Kidney capillary endothelial cell (primary cell): ENCODE measurements around the gene NOP14.
A peak's percentile ranks its signal among the peaks of the same experiment; 100 is the strongest.
"Not testable (repeated sequence)": the region's sequence is repeated elsewhere in the genome, so short reads cannot be mapped to it uniquely, and the experiment has no call there.

Experiments
- DNase-seq: peaks from one replicate; pipeline ENCODE4 v3.0.0-alpha.2; 2018; ENCODE audit warnings: low spot score

The NOP14 gene

DNA sequence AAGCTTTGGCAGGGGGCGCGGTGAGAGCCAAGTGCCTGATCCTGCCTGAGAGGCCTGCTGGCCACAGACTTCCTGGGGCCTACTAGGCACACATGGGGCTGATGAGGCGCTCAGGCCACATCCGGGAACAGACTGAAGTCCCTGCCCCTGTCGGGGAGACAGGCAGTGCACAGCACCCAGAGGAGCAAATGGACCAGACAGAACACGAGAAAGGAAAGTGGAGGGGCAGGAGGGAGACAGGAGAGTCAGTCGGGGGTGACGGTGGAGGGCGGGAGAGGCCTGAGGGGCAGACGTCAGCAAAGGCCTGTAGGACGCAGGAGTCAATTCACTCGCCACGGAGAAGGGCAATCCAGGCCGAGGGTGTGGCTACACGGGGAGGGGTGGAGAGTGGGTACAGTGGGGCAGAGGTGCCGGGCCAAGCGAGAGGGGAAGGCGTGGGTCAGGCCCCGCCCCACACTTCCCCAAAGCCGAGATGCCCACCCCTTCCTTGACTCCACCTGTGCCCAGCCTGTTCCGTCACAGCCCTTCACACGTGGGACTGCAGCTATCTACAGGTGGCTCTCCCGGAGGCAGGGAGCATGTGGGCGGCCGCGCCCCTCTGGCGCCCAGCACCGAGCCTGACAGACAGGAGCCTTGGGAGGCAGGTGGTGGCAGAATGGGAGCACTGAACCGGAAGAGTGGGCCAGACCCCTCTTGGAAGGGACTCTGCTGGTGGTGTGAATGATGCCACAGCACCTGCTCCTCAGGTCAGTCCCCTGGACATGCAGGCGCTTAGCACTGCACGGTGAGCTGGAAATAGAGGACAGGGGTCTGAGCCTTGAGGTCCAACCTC, 20.5 kb downstream of the NOP14 start:
- DNase-seq: no peak

DNA sequence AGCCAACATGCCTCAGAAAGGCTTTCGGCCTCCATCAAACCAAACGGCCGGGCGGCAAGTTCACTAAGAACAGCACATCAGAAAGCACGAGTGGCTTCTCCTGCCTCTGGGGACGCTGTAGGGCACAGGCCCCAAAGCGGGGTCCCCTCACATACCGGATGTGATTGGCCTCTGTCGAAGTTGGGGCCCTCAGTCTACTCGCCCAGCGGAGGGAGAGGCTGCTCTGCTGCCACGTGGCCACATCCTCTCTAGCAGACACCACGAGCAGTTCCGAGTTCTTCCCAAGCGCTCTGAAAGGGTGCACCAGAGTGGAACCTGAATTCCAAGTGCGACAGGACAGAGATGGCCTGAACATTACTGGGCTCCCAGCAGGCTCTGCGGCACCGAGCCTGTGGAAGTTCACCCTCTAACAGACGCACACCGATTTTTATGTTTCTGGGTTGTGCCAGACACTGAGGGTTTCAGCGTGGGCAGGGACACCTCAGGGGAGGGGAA, 21.1 kb downstream of the NOP14 start:
- no peak for DNase-seq

DNA sequence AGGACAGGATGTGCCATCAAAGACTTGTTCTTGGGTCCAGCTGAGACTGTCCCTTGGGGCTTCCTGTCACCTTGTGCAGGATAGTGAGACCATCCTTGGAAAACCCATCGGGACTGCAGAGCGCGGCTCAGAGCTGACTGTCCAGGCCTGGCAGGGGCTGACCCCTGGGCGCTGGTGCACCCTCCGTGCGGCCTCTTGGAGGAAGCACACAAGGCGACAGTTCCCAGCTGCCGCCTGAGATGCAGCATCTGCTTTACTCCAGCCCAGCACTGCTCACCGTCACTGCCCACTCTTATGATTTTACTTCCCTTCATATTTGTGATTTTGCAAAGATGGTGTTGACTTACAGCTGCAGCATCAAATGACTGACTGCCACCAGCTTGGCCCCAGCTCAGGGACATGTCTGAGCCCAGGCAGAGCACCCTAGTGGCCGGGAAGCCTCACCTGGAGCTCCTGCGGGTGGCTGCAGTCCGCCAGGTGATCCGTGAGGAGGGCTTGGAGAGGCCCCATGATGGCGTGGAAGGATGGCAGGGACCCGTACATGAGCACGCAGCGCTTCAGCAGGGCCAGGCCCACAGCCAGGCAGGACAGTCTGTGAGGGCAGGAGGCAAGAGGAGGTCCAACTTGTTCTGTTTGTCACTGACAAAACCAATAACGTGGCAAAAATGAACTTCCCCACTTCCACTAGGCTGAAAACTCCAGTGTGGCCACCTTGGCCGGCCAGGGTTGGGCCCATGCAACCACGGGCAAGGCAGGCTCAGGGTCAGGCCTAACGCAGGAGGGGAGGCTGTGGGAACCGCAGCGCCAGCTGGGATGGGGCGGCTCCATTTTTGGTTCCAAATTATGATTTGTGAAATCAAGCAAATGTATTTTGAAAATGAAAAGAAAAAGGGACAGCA, 21.8 kb downstream of the NOP14 start:
- DNase-seq: no peak

DNA sequence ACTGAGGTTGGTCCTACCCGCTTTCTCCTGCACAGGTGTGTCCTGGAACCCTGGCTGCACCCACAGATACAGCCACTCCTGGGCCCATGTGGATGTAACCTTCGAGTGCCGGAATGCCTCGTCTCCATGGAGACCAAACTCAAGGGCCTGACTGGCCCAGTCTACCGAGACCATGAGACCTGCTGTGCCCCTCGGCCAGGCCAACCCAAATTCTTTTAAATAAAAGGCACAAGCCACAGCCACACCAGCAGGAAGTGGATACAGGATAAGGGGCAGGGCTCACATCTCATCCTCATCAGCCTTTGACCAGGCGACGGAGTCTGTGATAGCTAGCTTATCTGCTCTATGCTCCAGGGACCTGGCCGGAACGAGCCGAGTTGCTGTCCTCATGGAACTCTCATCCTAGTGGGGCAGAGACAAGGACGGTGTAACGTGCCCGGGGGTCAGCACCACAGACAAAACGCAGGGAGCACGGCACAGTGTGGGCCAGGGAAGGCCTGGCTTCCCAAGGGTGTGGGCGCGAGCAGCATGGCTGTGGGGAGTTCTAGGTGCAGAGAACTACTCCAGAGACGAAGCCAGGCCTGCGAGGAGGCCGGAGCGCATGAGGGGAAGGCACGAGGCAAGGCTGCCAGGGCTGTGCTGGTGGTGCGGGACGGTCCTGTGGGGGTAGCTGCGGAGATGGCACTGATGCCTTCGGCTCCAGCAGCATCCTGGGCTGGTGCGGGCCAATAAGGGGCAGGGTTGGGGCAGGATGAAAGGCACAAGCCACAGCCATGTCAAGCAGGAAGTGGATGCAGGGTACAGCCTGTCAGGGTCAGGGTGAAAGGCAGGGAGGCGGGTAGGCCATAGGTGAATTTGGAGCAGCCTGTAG, 22.7 kb downstream of the NOP14 start:
- no peak for DNase-seq

DNA sequence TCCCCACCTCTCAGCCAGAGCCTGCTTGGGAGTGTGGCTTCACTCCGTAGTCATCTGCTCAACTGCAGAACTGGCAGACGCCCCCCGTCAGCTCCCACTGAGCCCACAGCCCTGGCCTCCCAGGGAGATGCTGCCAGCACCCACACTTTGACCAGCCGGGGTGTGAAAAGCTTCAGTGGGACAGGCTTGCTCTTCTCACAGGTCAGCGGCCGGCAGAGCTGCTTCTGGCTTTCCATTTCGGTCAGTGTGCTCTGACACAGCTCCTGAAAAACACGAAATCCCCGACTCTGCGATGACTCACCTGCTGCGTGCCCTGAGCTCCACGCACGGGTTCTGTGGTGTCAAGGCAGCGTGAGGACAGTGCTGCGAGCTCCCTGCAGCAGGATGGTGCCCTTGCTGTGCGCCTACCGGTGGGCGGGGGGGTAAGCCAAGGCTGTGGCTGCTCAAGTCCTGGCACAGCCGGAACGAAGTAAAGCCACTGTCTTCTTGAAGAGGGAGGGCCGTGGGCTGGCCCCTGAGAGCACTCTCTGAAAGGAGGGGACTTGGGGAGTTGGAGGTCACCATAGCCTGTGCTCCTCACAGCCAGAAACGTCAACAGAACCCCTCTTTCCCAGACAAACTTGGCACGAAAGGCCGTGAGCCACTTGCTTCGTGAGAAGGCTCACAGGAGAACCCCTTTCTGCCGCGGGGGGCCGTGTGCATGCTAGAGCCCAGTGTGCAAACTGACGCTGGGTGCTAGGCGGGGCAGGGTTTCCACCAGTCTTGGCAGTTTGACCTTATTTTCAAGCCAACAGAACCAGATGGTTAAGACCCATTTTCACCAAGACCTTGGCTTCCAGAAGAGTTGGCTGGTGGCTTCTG, 23.6 kb downstream of the NOP14 start:
- DNase-seq: no peak

DNA sequence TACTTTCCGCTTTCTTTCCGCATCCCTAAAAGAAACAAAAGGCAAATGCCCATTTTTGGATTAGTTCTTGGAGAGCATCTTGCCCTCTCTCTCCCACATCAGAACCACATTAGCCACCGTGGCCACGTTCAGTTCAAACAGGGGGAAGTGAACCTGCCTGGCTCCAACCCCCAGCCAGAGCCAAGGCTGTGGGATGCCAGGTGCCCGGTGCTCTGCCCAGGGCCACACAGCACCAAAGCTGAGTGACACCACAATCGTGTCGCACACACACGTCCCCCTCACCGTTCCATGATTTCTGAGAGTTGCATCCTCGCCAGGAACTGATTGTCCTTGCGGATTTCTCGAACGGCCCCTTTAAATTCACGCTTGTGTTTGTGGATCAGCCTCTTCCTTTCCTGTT, 24.3 kb downstream of the NOP14 start:
- no peak for DNase-seq

DNA sequence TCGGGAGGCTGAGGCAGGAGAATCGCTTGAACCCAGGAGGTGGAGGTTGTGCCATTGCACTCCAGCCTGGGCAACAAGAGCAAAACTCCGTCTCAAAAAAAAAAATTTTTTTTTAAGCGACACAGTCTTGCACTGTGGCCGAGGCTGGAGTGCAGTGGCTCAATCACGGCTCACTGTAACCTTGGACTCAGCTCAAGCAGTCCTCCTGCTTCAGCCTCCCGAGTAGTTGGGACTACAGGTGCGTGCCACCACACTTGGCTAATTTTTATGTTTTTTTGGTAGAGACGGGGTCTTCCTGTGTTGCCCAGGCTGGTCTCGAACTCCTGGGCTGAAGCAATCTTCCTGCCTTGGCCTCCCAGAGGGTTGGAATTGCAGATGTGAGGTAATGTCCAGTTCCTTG, 24.8 kb downstream of the NOP14 start:
- not testable (repeated sequence) for DNase-seq

DNA sequence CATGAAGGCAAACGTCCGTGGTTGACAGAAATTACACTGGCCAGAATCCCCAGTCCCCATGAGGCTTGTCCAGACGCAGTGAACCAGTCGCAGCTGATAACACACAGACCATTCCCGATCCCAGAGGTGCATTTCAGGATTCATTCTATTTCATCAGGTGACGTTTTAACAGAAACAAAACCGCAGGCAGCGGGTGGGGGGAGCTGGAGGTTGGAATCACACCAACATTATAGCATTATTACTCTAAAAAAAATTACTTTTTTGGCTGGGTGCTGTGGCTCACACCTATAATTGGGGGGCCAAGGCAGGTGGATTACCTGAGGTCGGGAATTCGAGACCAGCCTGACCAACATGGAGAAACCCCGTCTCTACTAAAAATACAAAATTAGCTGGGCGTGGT, 25.2 kb downstream of the NOP14 start:
- no peak for DNase-seq

DNA sequence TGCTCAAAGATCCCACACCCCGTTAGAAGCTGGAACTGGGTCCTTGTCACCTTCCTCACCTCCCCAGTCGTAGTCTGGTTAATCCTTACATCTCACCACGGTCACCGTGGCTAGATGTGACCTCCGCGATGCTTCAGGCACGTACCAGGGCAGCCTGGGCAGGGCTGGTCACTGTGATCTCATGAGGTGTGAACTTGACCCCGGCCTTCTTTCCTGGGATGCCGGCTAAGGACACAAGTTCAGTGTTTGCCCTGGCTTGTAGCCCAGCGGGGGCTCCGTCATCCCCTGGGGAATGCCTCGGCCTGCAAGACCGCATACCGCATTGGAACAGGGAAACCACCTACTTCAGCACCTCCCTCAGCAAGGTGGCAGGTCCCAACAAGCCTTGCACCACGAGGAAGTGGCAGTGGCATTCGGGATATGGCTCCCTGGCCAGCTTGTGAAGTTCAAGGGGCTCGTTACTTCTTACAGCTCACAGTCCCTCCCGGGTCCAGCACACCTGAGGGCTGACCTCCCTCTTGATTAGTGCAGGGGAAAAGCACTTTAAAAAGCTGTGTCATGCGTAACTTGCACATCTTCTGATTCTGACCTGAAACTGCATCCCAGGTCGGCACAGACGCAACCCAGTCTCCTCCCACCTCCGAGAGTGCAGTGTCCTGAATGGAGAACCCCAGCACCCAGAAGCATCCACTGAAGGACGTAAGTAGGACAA, 25.9 kb downstream of the NOP14 start:
- DNase-seq: no peak

DNA sequence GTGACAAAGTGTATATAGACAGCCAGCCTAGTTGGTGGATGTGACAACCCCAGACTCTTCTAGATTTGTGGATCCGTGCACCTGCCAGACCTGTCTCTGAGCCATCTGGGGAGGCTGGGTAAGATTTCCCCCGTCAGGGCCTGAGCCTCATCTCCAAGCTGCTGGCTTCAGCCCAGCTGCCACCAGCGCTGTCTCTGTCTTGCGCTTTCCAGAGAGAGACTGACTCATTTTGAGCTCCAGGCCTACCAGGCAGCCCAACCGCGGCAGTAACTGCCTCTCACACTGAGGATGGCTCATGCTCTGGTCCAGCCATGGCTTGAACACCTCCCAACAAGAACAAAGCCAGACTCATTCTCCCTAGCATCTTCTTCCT, 26.4 kb downstream of the NOP14 start:
- DNase-seq: no peak

DNA sequence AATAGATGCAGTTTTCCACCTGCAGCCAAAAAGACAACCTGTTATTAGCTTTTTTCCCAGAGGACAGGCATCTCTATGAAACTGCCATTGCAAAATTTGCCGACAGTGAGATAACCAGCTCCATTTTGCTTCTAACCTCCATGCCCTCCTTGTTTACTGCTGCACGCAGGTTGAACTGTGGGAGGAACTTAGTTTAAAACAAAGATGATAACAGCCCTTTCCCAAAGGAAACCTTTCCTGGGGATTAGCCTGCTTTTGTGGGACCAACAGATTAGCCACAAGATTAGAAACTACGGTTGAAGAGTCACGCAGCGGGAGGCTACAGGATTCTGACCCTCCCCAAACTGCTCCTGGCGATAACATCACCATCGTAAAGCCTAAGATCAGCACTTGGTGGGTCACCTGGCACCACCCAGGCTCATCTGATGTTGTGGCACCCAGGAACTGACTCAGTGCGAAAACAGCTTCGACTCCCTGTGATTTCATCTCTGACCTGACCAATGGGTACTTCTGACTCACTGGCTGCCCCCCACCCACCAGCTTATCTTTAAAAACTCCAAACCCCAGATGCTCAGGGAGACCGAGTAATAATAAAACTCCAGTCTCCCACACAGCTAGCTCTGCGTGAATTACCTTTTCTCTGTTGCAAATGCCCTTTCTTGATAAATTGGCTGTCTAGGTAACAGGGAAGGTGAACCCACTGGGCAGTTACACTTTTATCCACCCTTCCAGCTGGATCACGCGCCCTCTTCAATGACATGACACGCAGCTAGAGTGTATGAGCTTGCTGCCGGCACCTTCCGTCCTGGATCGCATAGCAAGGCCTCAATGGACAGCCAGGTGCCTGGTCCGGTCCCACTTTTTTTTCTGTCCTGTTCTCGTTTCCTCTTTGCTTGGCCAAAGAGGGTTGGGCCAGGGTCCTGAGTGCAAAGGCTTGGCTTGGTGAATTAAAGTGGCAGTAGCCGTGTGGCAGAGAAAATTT, 27.2 kb downstream of the NOP14 start:
- no peak for DNase-seq

DNA sequence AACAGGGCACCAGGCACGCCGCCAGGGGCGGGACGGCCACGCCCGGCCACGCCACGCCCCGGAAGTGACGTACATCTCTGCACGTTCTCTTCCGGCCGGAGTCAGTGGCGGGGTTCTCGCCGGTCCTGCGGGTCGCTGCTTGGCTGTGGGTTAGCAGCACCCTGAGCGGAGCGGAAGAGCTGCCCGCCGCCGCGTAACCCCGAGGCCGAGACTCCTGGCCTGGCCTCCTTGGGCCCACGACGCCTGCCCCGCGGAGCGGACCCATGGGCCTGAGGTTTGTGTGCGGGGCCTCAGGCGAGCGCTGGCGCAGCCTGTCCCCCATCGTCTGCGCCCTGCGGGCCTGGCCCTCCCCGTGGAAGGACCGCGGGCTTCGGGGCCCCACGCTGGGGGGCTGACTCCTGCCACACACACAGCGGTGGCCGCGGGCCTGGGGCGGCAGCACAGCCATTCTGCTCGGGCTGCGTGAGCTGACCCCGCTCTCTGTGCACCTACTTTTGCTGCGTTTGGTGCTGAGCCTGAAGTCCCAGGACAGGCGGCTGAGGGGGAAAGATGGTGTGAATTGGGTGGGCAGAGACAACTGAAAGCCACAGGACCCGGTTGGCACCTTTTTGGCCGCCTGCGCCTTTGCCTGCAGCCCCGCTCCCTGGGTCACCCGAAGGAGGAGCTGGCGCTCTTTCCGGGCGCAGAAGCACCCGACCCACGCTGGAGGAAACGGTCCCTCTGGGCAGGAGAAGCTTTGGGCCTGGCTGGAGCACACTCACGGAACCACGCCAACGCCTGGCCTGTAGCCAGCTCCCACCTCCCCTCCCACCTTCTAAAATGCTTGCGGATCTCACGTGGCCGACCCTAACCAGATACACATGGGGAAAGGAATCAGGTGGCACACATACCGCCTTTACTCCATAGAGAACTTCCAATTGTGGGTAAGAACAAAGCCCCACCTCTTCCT, 28.1 kb downstream of the NOP14 start:
- peak; percentile 80 for DNase-seq

DNA sequence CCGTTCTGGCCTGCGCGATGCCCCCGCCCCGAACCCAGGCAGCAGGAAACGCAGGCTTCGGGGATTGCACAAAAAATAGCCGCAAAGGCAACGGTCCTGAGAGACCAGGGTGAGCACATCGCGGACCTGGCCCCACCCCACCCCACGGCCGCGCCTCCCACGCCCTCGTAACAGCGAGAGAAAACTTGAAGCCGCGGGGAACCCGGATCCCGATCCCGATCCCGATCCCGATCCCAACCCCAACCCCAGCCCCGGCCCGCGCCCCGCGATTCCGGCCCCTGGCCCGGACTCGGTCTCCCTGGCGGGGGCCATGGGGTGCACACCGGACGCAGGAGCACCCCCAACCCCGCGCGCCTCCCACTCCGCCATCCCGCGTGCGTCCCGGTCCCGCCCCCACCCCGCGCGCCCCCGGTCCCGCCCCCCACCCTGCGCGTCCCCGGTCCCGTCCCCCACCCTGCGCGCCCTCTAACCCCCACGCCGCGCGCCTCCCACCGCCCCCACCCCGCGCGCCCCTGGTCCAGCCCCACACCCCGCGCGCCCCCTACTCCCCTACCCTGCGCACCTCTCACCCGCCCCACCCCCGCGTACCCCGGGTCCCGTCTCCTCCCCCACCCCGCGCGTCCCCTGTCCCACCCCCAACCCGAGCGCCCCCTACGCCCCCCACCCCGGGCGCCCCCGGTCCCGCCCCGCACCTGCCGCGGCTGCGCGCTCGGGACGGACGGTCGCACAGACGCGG, 29.0 kb downstream of the NOP14 start:
- DNase-seq: peak; percentile 21

DNA sequence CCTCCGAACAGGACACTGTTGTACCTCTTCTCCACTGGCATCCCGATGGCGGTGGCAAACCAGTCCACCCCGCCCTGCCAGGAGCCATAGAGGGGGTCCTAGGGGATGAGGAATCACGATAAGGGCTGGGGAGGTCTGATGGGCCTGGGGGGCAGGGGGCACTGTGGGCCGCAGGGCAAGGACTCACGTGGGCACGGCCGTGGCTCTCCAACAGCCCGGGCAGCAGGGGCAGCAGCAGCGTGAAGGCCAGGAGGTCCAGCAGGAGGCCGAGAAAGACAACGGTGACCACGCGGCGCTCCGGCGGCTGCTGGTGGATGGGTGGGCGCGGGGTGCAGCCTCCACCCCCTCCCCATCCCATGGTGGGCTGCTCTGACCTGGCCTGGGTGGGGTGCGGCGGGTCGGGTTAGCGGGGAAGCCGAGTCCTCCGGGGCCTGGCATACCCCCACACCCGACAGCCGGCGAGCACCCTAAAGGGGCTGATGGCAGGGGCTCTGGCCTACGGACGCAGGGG, 29.6 kb downstream of the NOP14 start:
- DNase-seq: no peak

DNA sequence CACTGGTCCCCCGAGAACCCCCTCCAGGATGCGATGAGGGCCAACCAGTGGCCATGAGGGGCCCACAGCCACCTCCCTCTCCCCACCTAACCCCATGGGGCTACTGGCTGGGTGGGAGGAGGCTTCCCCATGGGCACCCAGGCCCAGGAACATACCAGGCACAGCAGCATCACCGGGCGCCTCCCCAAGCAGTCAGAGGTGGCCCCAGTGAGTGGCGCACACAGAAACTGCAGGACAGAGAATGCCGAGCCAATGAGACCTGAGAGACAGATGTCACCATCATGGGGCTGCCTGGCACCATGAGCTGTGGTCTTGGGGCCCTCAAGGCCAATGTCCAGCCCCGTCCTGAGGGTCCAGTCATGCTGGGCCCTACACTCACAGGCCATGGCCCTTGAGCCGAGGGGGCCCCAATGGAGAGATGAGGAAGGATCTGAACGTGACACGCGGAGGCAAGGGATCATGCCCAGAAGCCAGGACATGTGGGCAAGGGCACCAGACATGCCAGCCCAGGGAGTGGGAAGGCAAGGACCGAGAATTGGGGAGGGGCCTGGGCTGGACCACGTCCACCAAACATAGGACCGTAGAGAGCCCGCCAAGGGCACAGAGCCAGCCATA, 30.1 kb downstream of the NOP14 start:
- no peak for DNase-seq

DNA sequence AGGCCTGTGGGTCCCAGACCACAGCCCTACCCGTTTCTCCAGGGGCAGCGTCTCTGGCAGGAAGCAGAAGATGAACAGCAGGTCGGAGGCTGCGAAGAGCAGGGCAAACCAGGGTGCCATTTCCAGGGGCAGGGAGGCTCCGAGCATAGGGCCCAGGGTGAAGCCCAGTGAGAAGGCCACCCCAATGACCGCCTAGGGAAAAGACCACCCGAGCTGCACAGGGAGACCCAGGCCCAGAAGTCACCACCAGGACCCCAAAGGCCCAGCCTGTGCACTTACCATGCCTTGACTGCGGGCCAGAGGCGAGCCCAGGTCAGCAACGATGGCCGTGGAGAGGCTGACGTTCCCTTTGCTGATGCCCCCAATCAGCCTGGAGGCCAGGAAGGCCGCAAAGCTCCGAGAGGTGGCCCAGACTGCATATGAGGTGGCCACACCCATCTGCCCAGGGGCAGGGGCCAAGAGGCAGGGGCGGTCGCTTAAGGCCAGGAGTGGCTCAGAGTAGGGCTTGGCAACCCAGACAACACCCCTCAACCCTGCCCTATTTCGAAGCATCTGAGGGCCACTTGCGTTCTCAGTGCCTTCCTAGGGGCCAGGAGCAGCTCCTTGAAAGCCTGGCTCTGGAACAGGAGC, 30.8 kb downstream of the NOP14 start:
- no peak for DNase-seq
